ENCODE measurements around the gene RHOH.

RHOH gene

DNA sequence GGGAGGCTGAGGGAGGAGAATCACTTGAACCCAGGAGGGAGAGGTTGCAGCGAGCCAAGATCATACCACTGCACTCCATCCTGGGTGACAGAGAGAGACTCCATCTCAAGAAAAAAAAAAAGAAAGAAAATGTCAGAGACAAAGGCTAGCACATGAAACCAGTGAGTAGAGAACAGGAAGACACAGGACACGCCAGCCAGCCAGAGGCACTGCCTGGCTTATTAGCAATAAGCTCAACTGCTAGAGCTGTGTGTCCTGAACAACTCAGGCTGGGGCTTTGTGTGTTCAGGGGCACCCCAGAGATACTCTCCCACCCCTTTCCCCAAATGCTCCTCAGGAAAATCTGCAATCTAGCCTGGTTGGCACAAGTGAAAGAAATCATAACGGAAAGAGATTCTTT, 60.0 kb downstream of the RHOH start:
- TF ChIP-seq, protein P1, sequence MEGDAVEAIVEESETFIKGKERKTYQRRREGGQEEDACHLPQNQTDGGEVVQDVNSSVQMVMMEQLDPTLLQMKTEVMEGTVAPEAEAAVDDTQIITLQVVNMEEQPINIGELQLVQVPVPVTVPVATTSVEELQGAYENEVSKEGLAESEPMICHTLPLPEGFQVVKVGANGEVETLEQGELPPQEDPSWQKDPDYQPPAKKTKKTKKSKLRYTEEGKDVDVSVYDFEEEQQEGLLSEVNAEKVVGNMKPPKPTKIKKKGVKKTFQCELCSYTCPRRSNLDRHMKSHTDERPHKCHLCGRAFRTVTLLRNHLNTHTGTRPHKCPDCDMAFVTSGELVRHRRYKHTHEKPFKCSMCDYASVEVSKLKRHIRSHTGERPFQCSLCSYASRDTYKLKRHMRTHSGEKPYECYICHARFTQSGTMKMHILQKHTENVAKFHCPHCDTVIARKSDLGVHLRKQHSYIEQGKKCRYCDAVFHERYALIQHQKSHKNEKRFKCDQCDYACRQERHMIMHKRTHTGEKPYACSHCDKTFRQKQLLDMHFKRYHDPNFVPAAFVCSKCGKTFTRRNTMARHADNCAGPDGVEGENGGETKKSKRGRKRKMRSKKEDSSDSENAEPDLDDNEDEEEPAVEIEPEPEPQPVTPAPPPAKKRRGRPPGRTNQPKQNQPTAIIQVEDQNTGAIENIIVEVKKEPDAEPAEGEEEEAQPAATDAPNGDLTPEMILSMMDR (IDR thresholded peaks at IDR 0.05; ENCODE audit: control insufficient read depth, insufficient read depth, low read depth, low read length, missing control alignments) = no peak
- H3K4me3 ChIP-seq (ENCODE audit: control insufficient read depth, low read depth, low read length) = no peak overlapping the region
- no peak for DNase-seq (ENCODE audit: low read depth)

DNA sequence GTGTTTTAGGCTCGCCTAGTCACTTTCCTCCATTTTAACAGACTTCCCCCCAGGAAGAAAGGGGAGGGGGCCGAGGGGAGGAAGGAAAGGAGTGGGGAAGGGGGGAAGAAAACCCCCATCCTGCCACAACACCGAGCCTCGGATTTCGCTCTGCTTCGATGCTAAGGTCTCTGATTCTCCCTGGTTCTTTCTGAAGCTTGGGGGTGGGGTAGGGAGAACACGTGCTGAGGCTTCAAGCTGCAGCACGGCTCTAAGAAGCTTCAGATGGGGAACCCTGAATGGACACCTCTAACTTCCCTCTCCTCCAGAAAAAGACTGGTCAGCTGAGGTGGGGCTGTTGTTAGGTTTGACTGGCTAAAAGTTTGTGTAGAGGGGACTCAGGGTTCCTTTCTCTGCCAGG, 61.8 kb downstream of the RHOH start:
- TF ChIP-seq, protein P1 (IDR thresholded peaks at IDR 0.05; ENCODE audit: control insufficient read depth, insufficient read depth, low read depth, low read length, missing control alignments) = no peak
- no peak for DNase-seq (ENCODE audit: low read depth)

DNA sequence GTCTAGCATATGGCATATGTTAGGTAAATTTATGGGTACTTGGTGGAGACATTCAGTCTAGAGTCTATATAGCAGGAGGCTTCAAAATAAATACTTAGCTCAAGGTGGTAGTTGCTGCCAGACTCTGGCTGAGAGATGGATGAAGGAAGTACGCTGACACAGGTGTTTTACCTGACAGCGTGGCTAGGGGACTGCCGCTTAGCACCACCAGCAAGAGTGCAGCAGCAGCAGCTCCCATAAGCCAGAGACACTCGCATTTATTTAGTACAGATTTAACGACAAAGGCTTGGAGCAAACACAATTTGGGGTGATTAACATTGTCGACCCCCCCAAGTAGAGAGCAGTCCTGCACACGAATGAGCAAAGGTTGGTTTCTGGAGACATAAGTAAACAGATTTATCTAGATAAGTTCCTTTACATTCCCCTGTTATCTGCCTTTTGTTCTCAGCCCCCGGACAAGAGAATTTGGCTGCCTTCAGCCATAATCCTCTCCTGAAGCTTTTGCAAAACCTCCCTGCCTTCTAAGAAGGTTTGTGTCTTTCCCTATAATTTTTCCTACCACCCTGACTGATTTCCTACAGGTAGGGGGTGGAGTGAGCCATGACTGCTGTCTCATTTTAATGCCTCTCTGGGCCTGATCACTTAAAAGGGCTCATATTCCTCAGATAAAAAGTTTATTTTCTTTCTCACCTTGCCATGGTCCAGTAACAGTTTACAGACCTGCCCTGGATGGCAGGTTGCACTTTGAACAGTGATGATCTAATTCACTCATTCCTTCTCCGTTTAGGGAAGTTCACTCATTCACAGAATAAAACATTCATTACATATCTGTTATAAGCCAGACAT, 64.6 kb downstream of the RHOH start:
- no peak for DNase-seq (ENCODE audit: low read depth)
- TF ChIP-seq, protein P1 (IDR thresholded peaks at IDR 0.05; ENCODE audit: control insufficient read depth, insufficient read depth, low read depth, low read length, missing control alignments) = no peak

More for the DNA sequence above, 61.8 kb downstream of the RHOH start:
- H3K4me3 ChIP-seq (ENCODE audit: control insufficient read depth, low read depth, low read length) = no peak overlapping the region

DNA sequence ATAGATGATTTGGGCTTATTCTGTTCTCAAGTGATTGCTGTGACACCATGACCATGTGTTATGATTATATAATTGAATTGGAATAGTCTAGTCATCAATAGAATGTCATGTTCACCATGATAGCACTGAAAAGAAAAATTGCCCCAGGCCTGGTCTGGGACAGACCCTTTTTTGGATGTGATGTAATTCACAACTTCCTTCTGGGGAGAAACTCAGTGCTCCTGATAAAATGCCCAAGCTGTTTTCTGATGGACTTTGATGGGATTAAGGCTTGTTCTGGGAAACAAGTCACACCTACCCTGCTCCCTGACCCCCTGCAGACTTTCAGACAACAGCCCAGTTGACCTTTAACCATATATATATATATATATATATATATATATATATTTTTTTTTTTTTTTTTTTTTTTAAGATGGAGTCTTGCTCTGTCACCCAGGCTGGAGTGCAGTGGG, 65.3 kb downstream of the RHOH start:
- TF ChIP-seq, protein P1 (IDR thresholded peaks at IDR 0.05; ENCODE audit: control insufficient read depth, insufficient read depth, low read depth, low read length, missing control alignments) = no peak
- no peak overlapping the region for H3K4me3 ChIP-seq (ENCODE audit: control insufficient read depth, low read depth, low read length)
- DNase-seq (ENCODE audit: low read depth) = no peak

More for the DNA sequence above, 64.6 kb downstream of the RHOH start:
- no peak overlapping the region for H3K4me3 ChIP-seq (ENCODE audit: control insufficient read depth, low read depth, low read length)

DNA sequence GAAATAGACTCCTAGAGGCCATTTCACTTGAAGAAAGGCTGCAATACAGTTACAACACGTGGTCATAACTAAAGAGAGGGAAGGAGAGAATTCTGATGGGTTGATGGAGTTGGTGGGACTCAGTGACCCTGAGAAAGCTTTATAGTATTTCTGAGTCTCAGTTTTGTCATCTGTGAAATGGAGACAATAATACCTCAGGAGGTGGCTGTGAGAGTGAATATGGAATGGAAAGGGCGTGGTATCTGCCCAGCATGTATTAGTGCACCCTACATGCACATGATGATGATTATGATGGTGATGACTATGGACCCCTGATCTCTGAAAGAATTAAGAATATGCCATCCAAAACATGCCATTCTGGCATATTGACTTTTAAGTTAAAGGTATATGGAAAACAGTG, 66.0 kb downstream of the RHOH start:
- TF ChIP-seq, protein P1 (IDR thresholded peaks at IDR 0.05; ENCODE audit: control insufficient read depth, insufficient read depth, low read depth, low read length, missing control alignments) = no peak

DNA sequence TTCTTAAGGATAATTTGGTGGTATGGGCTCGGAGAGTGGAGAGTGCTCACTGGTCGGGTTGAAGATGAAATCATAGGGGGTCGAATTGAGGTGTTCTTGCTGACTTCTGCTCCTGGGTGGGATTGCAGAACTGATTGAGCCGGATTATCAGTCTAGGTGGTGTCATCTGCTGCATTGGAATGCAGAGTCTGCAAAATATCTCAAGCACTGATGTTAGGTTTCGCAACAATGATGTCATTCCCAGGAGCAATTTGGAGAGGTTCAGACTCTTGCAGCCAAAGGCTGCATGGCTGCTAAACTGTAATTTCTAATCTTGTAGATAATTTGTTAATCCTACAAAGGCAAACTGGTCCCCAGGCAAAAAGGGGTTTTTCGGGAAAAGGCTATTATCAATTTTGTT, 67.7 kb downstream of the RHOH start:
- no peak for DNase-seq (ENCODE audit: low read depth)
- H3K4me3 ChIP-seq (ENCODE audit: control insufficient read depth, low read depth, low read length) = no peak overlapping the region
- TF ChIP-seq, protein P1 (IDR thresholded peaks at IDR 0.05; ENCODE audit: control insufficient read depth, insufficient read depth, low read depth, low read length, missing control alignments) = no peak

More for the DNA sequence above, 66.0 kb downstream of the RHOH start:
- no peak overlapping the region for H3K4me3 ChIP-seq (ENCODE audit: control insufficient read depth, low read depth, low read length)
- no peak for DNase-seq (ENCODE audit: low read depth)

All from AG09309 (cell line).